Fibroblast of lung (primary cell): ENCODE measurements around the gene HHIPL2. TPM values are rescaled to one million over a fixed set of nuclear protein-coding genes. Genes with fewer than 3 reads are reported as not detected.

ENCODE experiments used
- DNase-seq, 2 donors: peaks; one replicate each; pipeline versions ENCODE4 v3.0.0 to v3.0.0-alpha.2; 2010; ENCODE audit warnings: low read depth in 2 of 2
- H2AFZ ChIP-seq: 2 replicates; pipeline ENCODE4 v1.5.1; 2012; ENCODE audit warnings: low read length, control low read depth, inconsistent platforms
- H3K27ac ChIP-seq: 2 replicates; pipeline ENCODE4 v1.5.1; 2011; ENCODE audit warnings: low read length, control low read depth; ENCODE audit not compliant: insufficient read depth
- H3K27me3 ChIP-seq: 2 replicates; pipeline ENCODE4 v1.5.1; 2011; ENCODE audit warnings: mild to moderate bottlenecking, low read length; ENCODE audit not compliant: control insufficient read depth, insufficient read depth
- H3K36me3 ChIP-seq: 2 replicates; pipeline ENCODE4 v1.5.1; 2011; ENCODE audit warnings: low read length; ENCODE audit not compliant: control insufficient read depth, insufficient read depth
- H3K4me1 ChIP-seq: 2 replicates; pipeline ENCODE4 v1.5.1; 2011; ENCODE audit warnings: low read length; ENCODE audit not compliant: control insufficient read depth, insufficient read depth; ENCODE audit errors: extremely low read depth
- H3K4me2 ChIP-seq: 2 replicates; pipeline ENCODE4 v1.5.1; 2011; ENCODE audit warnings: low read length, control low read depth; ENCODE audit not compliant: insufficient read depth; ENCODE audit errors: extremely low read depth
- H3K4me3 ChIP-seq, 4 experiments: fragments of 200-600 bp in 1 of 4; sonication (generic) in 1 of 4; replicated peaks in 1 of 4; 2 replicates each; pipeline ENCODE4 v1.5.1; 2011 to 2016; ENCODE audit warnings: low read length in 4 of 4, low read depth in 3 of 4, mild to moderate bottlenecking in 3 of 4, control low read depth in 2 of 4, inconsistent platforms in 1 of 4, mixed read lengths in 1 of 4; ENCODE audit not compliant: insufficient read depth in 1 of 4; ENCODE audit errors: control extremely low read depth in 1 of 4
- H3K79me2 ChIP-seq: 2 replicates; pipeline ENCODE4 v1.5.1; 2012; ENCODE audit warnings: mild to moderate bottlenecking, low read length, inconsistent platforms; ENCODE audit not compliant: control insufficient read depth, insufficient read depth
- H3K9ac ChIP-seq: 2 replicates; pipeline ENCODE4 v1.5.1; 2011; ENCODE audit warnings: mild to moderate bottlenecking, low read length, control low read depth; ENCODE audit not compliant: insufficient read depth
- H3K9me3 ChIP-seq: 2 replicates; pipeline ENCODE4 v1.5.1; 2012; ENCODE audit warnings: low read depth, low read length; ENCODE audit not compliant: control insufficient read depth, insufficient read depth
- H4K20me1 ChIP-seq: 2 replicates; pipeline ENCODE4 v1.5.1; 2011; ENCODE audit warnings: low read length; ENCODE audit not compliant: control insufficient read depth, insufficient read depth; ENCODE audit errors: extremely low read depth
- CTCF ChIP-seq, 2 donors: IDR thresholded peaks in 1 of 2; conservative IDR thresholded peaks in 1 of 2; 1 replicate in 1 of 2; 2 replicates in 1 of 2; pipeline ENCODE4 v1.5.1; 2011 to 2012; ENCODE audit warnings: low read length in 2 of 2, control low read depth in 1 of 2, inconsistent platforms in 1 of 2, low read depth in 1 of 2, mild to moderate bottlenecking in 1 of 2
- EZH2 ChIP-seq: IDR thresholded peaks from 2 replicates; pipeline ENCODE4 v1.5.1; 2012; ENCODE audit warnings: low read length, control low read depth, mild to moderate bottlenecking; ENCODE audit errors: missing control alignments
- polyA plus RNA-seq, 2 donors: library from polyadenylated mRNA; depleted of rRNA in 1 of 2; stranded (reverse) in 1 of 2; unstranded in 1 of 2; fragments of >200 nt; gene quantifications; 2 replicates each; pipeline ENCODE4 v1.2.1, GENCODE V29; 2011 to 2012; ENCODE audit warnings: missing spikeins in 1 of 2
- total RNA-seq: library from RNA; depleted of rRNA; stranded (reverse); fragments of >200 nt; gene quantifications from 2 replicates; pipeline ENCODE4 v1.2.1, GENCODE V29; 2014

Gene HHIPL2
- total and polyA plus RNA-seq, 2 donors (not counting 1 experiment from before 2014, with no cell fraction given), result 0.14 to 0.33 TPM

GRCh38 chr1:222579316-222579715 is 31.4 kb upstream of the HHIPL2 start:
- no peak overlapping the region for H3K4me3 ChIP-seq
- H3K27me3 ChIP-seq, result no peaks in the 10 kb centered on the region
- no peaks in the 10 kb centered on the region for H4K20me1 ChIP-seq
- no peak overlapping the region for H3K4me2 ChIP-seq
- DNase-seq, result no peak
- H3K79me2 ChIP-seq, result no peaks in the 10 kb centered on the region
- H2AFZ ChIP-seq, result no peak overlapping the region
- no peaks in the 10 kb centered on the region for H3K9me3 ChIP-seq
- no peaks in the 10 kb centered on the region for H3K4me1 ChIP-seq
- no peak overlapping the region for H3K27ac ChIP-seq
- H3K9ac ChIP-seq, result no peak overlapping the region
- peaks cover 1% of the 10 kb centered on the region for H3K36me3 ChIP-seq
- TF ChIP-seq CTCF (conservative IDR thresholded peaks at IDR 0.05 in 1 of 2, IDR thresholded peaks at IDR 0.05 in 1 of 2; ENCODE audit: low read depth in 1 of 2, low read length in 2 of 2) (no peak), EZH2 (no peak)

GRCh38 chr1:222570837-222571236 is 22.9 kb upstream of the HHIPL2 start:
- TF ChIP-seq CTCF (conservative IDR thresholded peaks at IDR 0.05 in 1 of 2, IDR thresholded peaks at IDR 0.05 in 1 of 2; ENCODE audit: low read depth in 1 of 2, low read length in 2 of 2) (no peak), EZH2 (no peak)
- no peaks in the 10 kb centered on the region for H4K20me1 ChIP-seq

GRCh38 chr1:222561656-222562055 is 13.8 kb upstream of the HHIPL2 start:
- Histone ChIP-seq H3K4me1 (no peaks in the 10 kb centered on the region), H3K36me3 (peaks cover 1% of the 10 kb centered on the region), H3K9ac (no peak overlapping the region), H3K79me2 (no peaks in the 10 kb centered on the region), H3K4me3 (no peak overlapping the region), H2AFZ (no peak overlapping the region), H3K27me3 (no peaks in the 10 kb centered on the region), H4K20me1 (no peaks in the 10 kb centered on the region), H3K27ac (no peak overlapping the region), H3K9me3 (no peaks in the 10 kb centered on the region), H3K4me2 (no peak overlapping the region)
- TF ChIP-seq CTCF (conservative IDR thresholded peaks at IDR 0.05 in 1 of 2, IDR thresholded peaks at IDR 0.05 in 1 of 2; ENCODE audit: low read depth in 1 of 2, low read length in 2 of 2) (no peak), EZH2 (no peak)
- DNase-seq, result no peak

More at GRCh38 chr1:222570837-222571236, 22.9 kb upstream of the HHIPL2 start:
- DNase-seq, result no peak
- H3K27ac ChIP-seq, result no peak overlapping the region
- H3K4me2 ChIP-seq, result no peak overlapping the region
- H3K4me3 ChIP-seq, result no peak overlapping the region
- H3K36me3 ChIP-seq, result no peaks in the 10 kb centered on the region
- H3K79me2 ChIP-seq, result no peaks in the 10 kb centered on the region
- H3K4me1 ChIP-seq, result no peaks in the 10 kb centered on the region
- H3K9ac ChIP-seq, result no peak overlapping the region
- H2AFZ ChIP-seq, result no peak overlapping the region
- no peaks in the 10 kb centered on the region for H3K9me3 ChIP-seq
- H3K27me3 ChIP-seq, result no peaks in the 10 kb centered on the region
